Right lobe of liver (tissue), 6 donors: Measurements from ENCODE around the gene CDC7. TPM values are rescaled to one million over a fixed set of nuclear protein-coding genes. Genes with fewer than 3 reads are reported as not detected.

Source experiments
- ATAC-seq, 4 donors: fragments of 200-7000 bp; cut with Tn5 transposase; one replicate each; pipeline ENCODE4 v1.9.1; 2020; ENCODE audit warnings: mild to moderate bottlenecking in 4 of 4, moderate library complexity in 4 of 4
- DNase-seq, 3 donors: peaks; one replicate each; pipeline ENCODE4 v3.0.0-alpha.2; 2020
- H3K27ac ChIP-seq, 3 donors: fragments of 200-600 bp; one replicate each; pipeline ENCODE4 v1.8.0; 2022
- H3K27me3 ChIP-seq, 2 donors: fragments of 200-600 bp; one replicate each; pipeline ENCODE4 v1.8.0; 2022
- H3K36me3 ChIP-seq, 4 donors: fragments of 200-600 bp; sonication (generic) in 1 of 4; one replicate each; pipeline versions ENCODE4 v1.5.1 to v1.8.0; 2017 to 2022; ENCODE audit warnings: control low read depth in 1 of 4
- H3K4me1 ChIP-seq, 4 donors: fragments of 200-600 bp; sonication (generic) in 1 of 4; one replicate each; pipeline versions ENCODE4 v1.5.1 to v1.8.0; 2017 to 2022; ENCODE audit warnings: control low read depth in 1 of 4
- H3K4me3 ChIP-seq, 3 donors: fragments of 200-600 bp; one replicate each; pipeline ENCODE4 v1.8.0; 2022
- H3K9me3 ChIP-seq, 4 donors: fragments of 200-600 bp; sonication (generic) in 1 of 4; one replicate each; pipeline versions ENCODE4 v1.5.1 to v1.8.0; 2017 to 2022; ENCODE audit warnings: control low read depth in 1 of 4
- POLR2A ChIP-seq: fragments of 450-650 bp; IDR thresholded peaks from one replicate; pipeline ENCODE4 v1.6.1; 2017; ENCODE audit warnings: antibody characterized with exemption, mild to moderate bottlenecking
- WGBS: methylation state at CpG from one replicate; pipeline ENCODE4 v1.1.6; 2018; ENCODE audit warnings: low coverage, low lambda C conversion rate; ENCODE audit not compliant: insufficient coverage; ENCODE audit errors: missing lambda C conversion rate; 5-methylcytosine and 5-hydroxymethylcytosine counted together
- intact Hi-C, 2 donors: fragments of 100-400 bp; cut with DNase I; formaldehyde crosslinking; loops; one replicate each; pipeline versions ENCODE4 v1.11.2 to v1.14.1; 2022
- total RNA-seq, 6 experiments: library from RNA; depleted of rRNA in 2 of 6; stranded (reverse); fragments of >200 nt in 2 of 6; fragmentation: NEBNext Ultra II Directional in 3 of 6; extraction: Animal tissue kit (Norgen Biotek cat#: 25700) in 3 of 6; gene quantifications; one replicate each; pipeline versions ENCODE4 v1.1.0 to v1.2.4, GENCODE V29; 2016 to 2023
- TF ChIP-seq, protein P1 (sequence below), 4 donors: fragments of 200-600 bp in 3 of 4; fragments of 450-650 bp in 1 of 4; IDR thresholded peaks; one replicate each; pipeline versions ENCODE4 v1.5.1 to v1.8.0; 2016 to 2022; ENCODE audit warnings: antibody characterized with exemption in 4 of 4, mild to moderate bottlenecking in 2 of 4
- donor health status: DM: no; HTN: yes; CAD: no.
- donor health status: DM: no; HTN: no; CAD: no.
- donor health status: DM: no; HTN: no; CAD: no.
- donor health status: DM: no; HTN: yes; CAD: no.
- donor health status: DM: no; HTN: yes; CAD: no.

The CDC7 gene
- total RNA-seq, 6 experiments from 2014 or later = 0.24 to 2.2 (median 0.92) TPM

DNA sequence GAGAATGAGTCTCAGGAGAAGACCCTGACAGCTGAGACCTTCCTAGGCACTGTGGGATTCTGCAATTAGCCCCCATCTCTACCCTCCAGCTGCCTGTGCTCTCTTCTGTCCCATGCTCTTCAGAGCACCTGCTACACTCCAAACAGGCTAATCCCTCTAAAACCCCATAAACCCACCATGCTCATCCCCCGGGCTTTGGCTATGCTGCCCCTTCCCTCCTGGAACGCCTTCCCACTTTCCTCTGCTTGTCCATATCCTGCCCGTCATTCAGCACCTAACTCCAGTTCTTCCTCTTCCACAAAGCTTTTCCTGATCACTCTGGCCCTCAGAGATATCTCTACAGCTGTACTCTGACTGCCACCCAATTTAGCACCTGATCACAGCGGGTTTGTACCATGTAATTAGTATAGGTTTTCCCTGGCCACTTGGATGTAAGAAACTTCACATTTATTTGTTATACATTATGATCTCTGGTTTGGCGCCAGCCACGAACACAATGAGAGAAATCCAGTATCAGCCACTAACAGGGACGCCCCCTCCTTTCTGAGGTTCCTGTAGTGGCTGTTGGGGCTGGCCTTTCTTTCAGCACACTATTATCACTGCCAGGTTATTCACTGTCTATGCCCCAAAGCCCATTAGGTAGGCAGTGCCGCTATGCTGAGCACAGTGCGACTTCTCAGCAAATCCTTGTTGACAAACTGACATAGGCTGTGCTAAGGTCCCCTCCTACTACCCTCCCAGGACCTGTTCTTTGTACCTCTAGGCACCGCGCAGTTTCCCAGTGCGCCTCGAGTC lies 45.1 kb downstream of the CDC7 start:
- WGBS = 60% methylated on average over 8 of the region's 13 CpGs
- no peaks in the 10 kb centered on the region for H3K27me3 ChIP-seq
- H3K27ac ChIP-seq = no peak overlapping the region
- intact Hi-C loops = no loop called here
- no peaks in the 10 kb centered on the region for H3K4me1 ChIP-seq
- no peaks in the 10 kb centered on the region for H3K9me3 ChIP-seq
- ATAC-seq (no peak), DNase-seq (no peak)
- no peak overlapping the region for H3K4me3 ChIP-seq
- no peaks in the 10 kb centered on the region for H3K36me3 ChIP-seq
- TF ChIP-seq POLR2A = no peak
- TF ChIP-seq, protein P1, sequence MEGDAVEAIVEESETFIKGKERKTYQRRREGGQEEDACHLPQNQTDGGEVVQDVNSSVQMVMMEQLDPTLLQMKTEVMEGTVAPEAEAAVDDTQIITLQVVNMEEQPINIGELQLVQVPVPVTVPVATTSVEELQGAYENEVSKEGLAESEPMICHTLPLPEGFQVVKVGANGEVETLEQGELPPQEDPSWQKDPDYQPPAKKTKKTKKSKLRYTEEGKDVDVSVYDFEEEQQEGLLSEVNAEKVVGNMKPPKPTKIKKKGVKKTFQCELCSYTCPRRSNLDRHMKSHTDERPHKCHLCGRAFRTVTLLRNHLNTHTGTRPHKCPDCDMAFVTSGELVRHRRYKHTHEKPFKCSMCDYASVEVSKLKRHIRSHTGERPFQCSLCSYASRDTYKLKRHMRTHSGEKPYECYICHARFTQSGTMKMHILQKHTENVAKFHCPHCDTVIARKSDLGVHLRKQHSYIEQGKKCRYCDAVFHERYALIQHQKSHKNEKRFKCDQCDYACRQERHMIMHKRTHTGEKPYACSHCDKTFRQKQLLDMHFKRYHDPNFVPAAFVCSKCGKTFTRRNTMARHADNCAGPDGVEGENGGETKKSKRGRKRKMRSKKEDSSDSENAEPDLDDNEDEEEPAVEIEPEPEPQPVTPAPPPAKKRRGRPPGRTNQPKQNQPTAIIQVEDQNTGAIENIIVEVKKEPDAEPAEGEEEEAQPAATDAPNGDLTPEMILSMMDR (IDR thresholded peaks at IDR 0.05) = no peak

DNA sequence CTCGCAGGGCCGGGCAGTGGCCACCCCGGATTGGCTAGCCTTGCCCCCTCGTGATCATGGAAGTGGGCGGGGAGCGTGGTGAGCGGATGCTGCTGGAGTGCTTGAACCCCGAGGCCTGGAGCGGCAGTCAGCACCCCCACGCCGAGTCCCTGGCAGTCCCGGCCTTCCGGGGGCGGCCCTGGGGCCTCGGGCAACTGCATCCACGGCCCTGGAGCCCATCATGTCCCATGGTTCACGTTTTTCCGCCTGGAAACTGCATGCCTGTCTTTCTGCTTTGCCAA lies 45.6 kb downstream of the CDC7 start:
- TF ChIP-seq POLR2A = no peak
- TF ChIP-seq, protein P1 (IDR thresholded peaks at IDR 0.05) = no peak
- no CpG with 5 or more reads among the region's 18 CpGs for WGBS

DNA sequence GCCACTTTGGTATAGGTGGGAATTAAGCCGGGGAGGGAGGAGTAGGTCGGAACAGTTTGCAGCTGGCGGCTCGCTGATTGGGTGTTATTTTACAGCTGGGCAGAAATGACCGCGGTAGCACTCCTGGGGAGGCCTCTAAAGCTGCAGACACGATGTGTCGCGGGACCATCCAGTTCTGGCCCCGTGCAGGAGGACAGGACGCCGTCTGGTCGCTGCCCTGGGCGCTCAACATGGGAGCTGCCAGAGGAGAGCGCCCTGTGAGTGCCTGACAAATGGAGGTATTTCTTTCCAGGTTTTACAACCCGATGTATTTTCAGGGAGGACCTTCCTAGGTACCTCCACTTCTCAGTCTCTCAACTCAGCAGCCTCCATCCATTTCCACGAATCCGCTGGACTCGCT lies 46.2 kb downstream of the CDC7 start:
- DNase-seq (no peak), ATAC-seq (peak in 2 of 4 donors; percentile 19 to 70)
- TF ChIP-seq, protein P1 (IDR thresholded peaks at IDR 0.05) = no peak
- no peak for TF ChIP-seq POLR2A

More for the DNA sequence above, 45.6 kb downstream of the CDC7 start:
- Histone ChIP-seq H3K4me1 (no peaks in the 10 kb centered on the region), H3K36me3 (no peaks in the 10 kb centered on the region), H3K4me3 (no peak overlapping the region), H3K27ac (no peak overlapping the region), H3K27me3 (no peaks in the 10 kb centered on the region), H3K9me3 (no peaks in the 10 kb centered on the region)
- DNase-seq (no peak), ATAC-seq (no peak)
- intact Hi-C loops = no loop called here

DNA sequence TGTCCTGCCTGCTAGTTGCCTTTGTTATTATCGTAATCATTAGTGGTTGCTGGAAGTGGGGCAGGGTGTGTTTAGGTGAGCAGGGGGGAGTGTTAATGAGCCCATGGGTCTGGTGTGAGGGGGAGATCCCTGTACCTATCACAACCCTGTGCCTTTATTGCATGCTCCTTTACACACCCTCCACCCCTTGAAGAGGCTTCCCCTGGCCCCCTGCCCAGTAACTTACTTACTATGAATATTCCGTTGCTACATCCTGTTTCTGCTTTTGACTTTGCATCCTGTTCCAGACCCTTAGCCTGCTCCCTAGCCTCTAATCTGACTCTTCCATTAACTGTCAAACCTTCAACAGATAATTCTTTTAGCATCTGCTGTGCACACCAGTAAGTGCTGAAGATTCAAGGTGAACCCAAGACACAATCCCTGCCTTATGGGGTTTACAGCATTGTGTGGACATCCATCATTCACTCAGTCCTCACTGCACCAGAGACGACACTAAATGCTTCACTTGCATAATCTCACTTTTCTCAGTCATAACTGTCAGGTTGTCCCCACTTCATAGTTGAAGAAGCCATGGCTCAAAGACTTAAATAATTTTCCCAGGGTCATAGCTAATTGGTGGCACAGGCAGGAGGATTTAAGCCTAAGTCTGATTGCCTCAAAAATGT lies 47.9 kb downstream of the CDC7 start:
- Histone ChIP-seq H3K9me3 (no peaks in the 10 kb centered on the region), H3K4me1 (no peaks in the 10 kb centered on the region), H3K27me3 (no peaks in the 10 kb centered on the region), H3K36me3 (no peaks in the 10 kb centered on the region), H3K4me3 (no peak overlapping the region), H3K27ac (no peak overlapping the region)
- TF ChIP-seq, protein P1 (IDR thresholded peaks at IDR 0.05) = no peak
- no peak for TF ChIP-seq POLR2A
- DNase-seq (peak in 1 of 3 donors; percentile 38), ATAC-seq (peak in 3 of 4 donors; percentile 15 to 52 (median 23))
- intact Hi-C loops = no loop called here
- WGBS = 22% methylated on average over 2 of the region's 3 CpGs

More for the DNA sequence above, 46.2 kb downstream of the CDC7 start:
- Histone ChIP-seq H3K27me3 (no peaks in the 10 kb centered on the region), H3K4me1 (no peaks in the 10 kb centered on the region), H3K4me3 (no peak overlapping the region), H3K9me3 (no peaks in the 10 kb centered on the region), H3K27ac (no peak overlapping the region), H3K36me3 (no peaks in the 10 kb centered on the region)
- intact Hi-C loops = no loop called here
- 69% methylated on average over 11 of the region's 19 CpGs for WGBS
